HepG2 (cell line): ENCODE results near the gene P2RX2.

ENCODE experiments used
- MTF1 ChIP-seq: sonication (generic); formaldehyde crosslinking; IDR thresholded peaks from 2 replicates; pipeline ENCODE4 v1.5.0; 2020; ENCODE audit warnings: missing genetic modification reagents
- PRDM10 ChIP-seq: sonication (generic); formaldehyde crosslinking; IDR thresholded peaks from 2 replicates; pipeline ENCODE4 v1.4.0; 2020; ENCODE audit warnings: low read depth, missing genetic modification reagents
- RBAK ChIP-seq: sonication (generic); formaldehyde crosslinking; IDR thresholded peaks from 2 replicates; pipeline ENCODE4 v1.5.1; 2020; ENCODE audit warnings: mild to moderate bottlenecking, missing genetic modification reagents
- SMARCE1 ChIP-seq: fragments of 450-650 bp; IDR thresholded peaks from 2 replicates; pipeline ENCODE4 v1.6.1; 2017; ENCODE audit warnings: borderline replicate concordance
- STAG1 ChIP-seq: sonication (generic); formaldehyde crosslinking; IDR thresholded peaks from 2 replicates; pipeline ENCODE4 v1.4.0; 2020; ENCODE audit warnings: missing genetic modification reagents
- ZBTB2 ChIP-seq: sonication (generic); formaldehyde crosslinking; IDR thresholded peaks from 2 replicates; pipeline ENCODE4 v1.8.0; 2022; ENCODE audit warnings: low read depth, missing genetic modification reagents
- ZNF589 ChIP-seq: sonication (generic); formaldehyde crosslinking; conservative IDR thresholded peaks from 2 replicates; pipeline ENCODE4 v1.8.0; 2022; ENCODE audit warnings: mild to moderate bottlenecking, moderate library complexity, missing genetic modification reagents
- ZSCAN29 ChIP-seq: sonication (generic); formaldehyde crosslinking; conservative IDR thresholded peaks from 2 replicates; pipeline ENCODE4 v1.4.0; 2020; ENCODE audit warnings: mild to moderate bottlenecking, missing genetic modification reagents
- ZUFSP ChIP-seq: sonication (generic); formaldehyde crosslinking; IDR thresholded peaks from 2 replicates; pipeline ENCODE4 v1.9.0; 2021; ENCODE audit warnings: missing genetic modification reagents, mild to moderate bottlenecking, borderline replicate concordance

- TF ChIP-seq ZNF589 (CRISPR knock-in tag): no peak
- TF ChIP-seq RBAK (CRISPR knock-in tag): no peak
- no peak for TF ChIP-seq SMARCE1
- no peak for TF ChIP-seq ZUFSP (CRISPR knock-in tag)
- peak; percentile 83 for TF ChIP-seq STAG1 (CRISPR knock-in tag)
- TF ChIP-seq PRDM10 (CRISPR knock-in tag): 0 out of 2 replicates have a peak, but pooled peaks have one; percentile 28
- no peak for TF ChIP-seq ZSCAN29 (CRISPR knock-in tag)
- TF ChIP-seq ZBTB2: no peak
- no peak for TF ChIP-seq MTF1 (CRISPR knock-in tag)
Measured at GRCh38 chr12:132600048-132601032, 18.2 kb upstream of the P2RX2 start.
